Keratinocyte (primary cell): ENCODE data around the gene IL17C. TPM values are rescaled to one million over a fixed set of nuclear protein-coding genes. Genes with fewer than 3 reads are reported as not detected.

Experiments used
- DNase-seq: peaks from one replicate; pipeline ENCODE4 v3.0.0-alpha.2; 2011; ENCODE audit warnings: low read depth, missing footprints, low spot score
- FAIRE-seq: peaks from 2 replicates; lab custom pipeline; 2011; peaks lifted over from hg19 to GRCh38; lab: Jason Lieb, UNC
- H2AFZ ChIP-seq: 2 replicates; pipeline ENCODE4 v1.6.0; 2012; ENCODE audit warnings: low read length, control low read depth, inconsistent platforms; ENCODE audit not compliant: control insufficient read depth
- H3K27ac ChIP-seq: 2 replicates; pipeline ENCODE4 v1.5.1; 2011; ENCODE audit warnings: low read length; ENCODE audit not compliant: control insufficient read depth, insufficient read depth
- H3K27me3 ChIP-seq: 3 replicates; pipeline ENCODE4 v1.6.0; 2011; ENCODE audit warnings: low read length; ENCODE audit not compliant: control insufficient read depth, insufficient read depth; ENCODE audit errors: extremely low read depth
- H3K36me3 ChIP-seq, 2 experiments: 2 replicates in 1 of 2; 3 replicates in 1 of 2; pipeline ENCODE4 v1.5.1; 2011; ENCODE audit warnings: low read length in 2 of 2, mild to moderate bottlenecking in 1 of 2; ENCODE audit not compliant: control insufficient read depth in 2 of 2, insufficient read depth in 2 of 2; ENCODE audit errors: extremely low read depth in 1 of 2
- H3K4me1 ChIP-seq: 3 replicates; pipeline ENCODE4 v1.5.1; 2011; ENCODE audit warnings: low read length; ENCODE audit not compliant: control insufficient read depth, insufficient read depth; ENCODE audit errors: extremely low read depth
- H3K4me2 ChIP-seq: 3 replicates; pipeline ENCODE4 v1.6.0; 2011; ENCODE audit warnings: low read depth, low read length; ENCODE audit not compliant: control insufficient read depth, insufficient read depth; ENCODE audit errors: extremely low read depth
- H3K4me3 ChIP-seq, 3 experiments: fragments of 200-600 bp in 1 of 3; sonication (generic) in 1 of 3; 2 replicates in 2 of 3; 3 replicates in 1 of 3; pipeline ENCODE4 v1.5.1; 2011 to 2016; ENCODE audit warnings: low read length in 3 of 3, mild to moderate bottlenecking in 3 of 3, control low read depth in 2 of 3, inconsistent platforms in 1 of 3, low read depth in 1 of 3, mixed read lengths in 1 of 3, mixed run types in 1 of 3, moderate library complexity in 1 of 3; ENCODE audit not compliant: control insufficient read depth in 2 of 3, insufficient read depth in 2 of 3; ENCODE audit errors: extremely low read depth in 1 of 3
- H3K79me2 ChIP-seq: 2 replicates; pipeline ENCODE4 v1.6.0; 2012; ENCODE audit warnings: low read length; ENCODE audit not compliant: control insufficient read depth, insufficient read depth
- H3K9ac ChIP-seq: 3 replicates; pipeline ENCODE4 v1.6.0; 2011; ENCODE audit warnings: low read length; ENCODE audit not compliant: control insufficient read depth, insufficient read depth; ENCODE audit errors: extremely low read depth
- H3K9me1 ChIP-seq: 3 replicates; pipeline ENCODE4 v1.6.0; 2011; ENCODE audit warnings: low read length; ENCODE audit not compliant: control insufficient read depth, insufficient read depth; ENCODE audit errors: extremely low read depth
- H3K9me3 ChIP-seq: 2 replicates; pipeline ENCODE4 v1.5.1; 2012; ENCODE audit warnings: low read depth, low read length; ENCODE audit not compliant: control insufficient read depth
- H4K20me1 ChIP-seq: 3 replicates; pipeline ENCODE4 v1.6.0; 2011; ENCODE audit warnings: low read length; ENCODE audit not compliant: control insufficient read depth, insufficient read depth; ENCODE audit errors: extremely low read depth
- EZH2 ChIP-seq: IDR thresholded peaks from one replicate; pipeline ENCODE4 v1.6.1; 2012; ENCODE audit warnings: inconsistent platforms, mild to moderate bottlenecking, low read length, moderate library complexity
- dilution Hi-C: fragments of 300-500 bp; cut with MboI; formaldehyde crosslinking; loops from one replicate; pipeline ENCODE4 v1.7.0; 2020; ENCODE audit warnings: low sequenced_read_pairs; ENCODE audit not compliant: extremely low pct_ligation_motif_present
- polyA plus RNA-seq, 5 experiments: library from polyadenylated mRNA; depleted of rRNA in 3 of 5; stranded (reverse) in 3 of 5; stranded (forward) in 1 of 5; unstranded in 1 of 5; fragments of >200 nt; gene quantifications; 1 replicate in 1 of 5; 2 replicates in 3 of 5; 3 replicates in 1 of 5; pipeline versions ENCODE4 v1.2.1 to v1.2.3, GENCODE V29; 2011 to 2012; ENCODE audit warnings: missing spikeins in 2 of 5, low read depth in 1 of 5, low replicate concordance in 1 of 5
- TF ChIP-seq, protein P1 (sequence below), 3 experiments: IDR thresholded peaks in 1 of 3; conservative IDR thresholded peaks in 1 of 3; optimal IDR thresholded peaks in 1 of 3; 2 replicates in 2 of 3; 3 replicates in 1 of 3; pipeline versions ENCODE3 to v1.5.1; 2011; ENCODE audit warnings: low read length in 3 of 3, mild to moderate bottlenecking in 3 of 3, moderate library complexity in 2 of 3, control low read depth in 1 of 3, inconsistent platforms in 1 of 3; ENCODE audit not compliant: insufficient read depth in 2 of 3; ENCODE audit errors: extremely low read depth in 1 of 3

The IL17C gene
- polyA plus RNA-seq, 1 donor (not counting 4 experiments of a cell fraction or from before 2014, with no cell fraction given) = not detected

DNA sequence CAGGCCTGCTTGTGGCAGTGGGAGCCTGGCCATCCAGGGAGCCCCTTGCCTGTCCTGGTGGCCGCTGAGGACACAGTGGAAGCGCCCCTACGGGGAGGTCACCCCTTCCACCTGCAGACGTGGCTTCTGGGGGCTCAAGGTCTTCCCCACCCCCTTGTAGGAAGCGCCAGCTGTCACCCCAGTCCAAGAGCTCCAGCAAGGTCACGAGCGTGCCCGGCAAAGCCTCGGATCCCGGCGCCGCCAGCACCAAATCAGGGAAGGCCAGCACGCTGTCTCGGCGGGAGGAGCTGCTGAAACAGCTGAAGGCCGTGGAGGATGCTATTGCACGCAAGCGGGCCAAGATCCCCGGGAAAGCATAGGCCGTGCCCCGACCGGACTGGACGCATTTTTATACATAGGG, 7.4 kb upstream of the IL17C start:
- dilution Hi-C loops = no loop called here
- no peak overlapping the region for H3K4me3 ChIP-seq
- FAIRE-seq (no peak), DNase-seq (no peak)
- H3K27me3 ChIP-seq = peaks cover 11% of the 10 kb centered on the region
- no peak overlapping the region for H2AFZ ChIP-seq
- H3K4me2 ChIP-seq = no peak overlapping the region
- TF ChIP-seq EZH2 = no peak
- TF ChIP-seq, protein P1, sequence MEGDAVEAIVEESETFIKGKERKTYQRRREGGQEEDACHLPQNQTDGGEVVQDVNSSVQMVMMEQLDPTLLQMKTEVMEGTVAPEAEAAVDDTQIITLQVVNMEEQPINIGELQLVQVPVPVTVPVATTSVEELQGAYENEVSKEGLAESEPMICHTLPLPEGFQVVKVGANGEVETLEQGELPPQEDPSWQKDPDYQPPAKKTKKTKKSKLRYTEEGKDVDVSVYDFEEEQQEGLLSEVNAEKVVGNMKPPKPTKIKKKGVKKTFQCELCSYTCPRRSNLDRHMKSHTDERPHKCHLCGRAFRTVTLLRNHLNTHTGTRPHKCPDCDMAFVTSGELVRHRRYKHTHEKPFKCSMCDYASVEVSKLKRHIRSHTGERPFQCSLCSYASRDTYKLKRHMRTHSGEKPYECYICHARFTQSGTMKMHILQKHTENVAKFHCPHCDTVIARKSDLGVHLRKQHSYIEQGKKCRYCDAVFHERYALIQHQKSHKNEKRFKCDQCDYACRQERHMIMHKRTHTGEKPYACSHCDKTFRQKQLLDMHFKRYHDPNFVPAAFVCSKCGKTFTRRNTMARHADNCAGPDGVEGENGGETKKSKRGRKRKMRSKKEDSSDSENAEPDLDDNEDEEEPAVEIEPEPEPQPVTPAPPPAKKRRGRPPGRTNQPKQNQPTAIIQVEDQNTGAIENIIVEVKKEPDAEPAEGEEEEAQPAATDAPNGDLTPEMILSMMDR (optimal IDR thresholded peaks at IDR 0.05 in 1 of 3, IDR thresholded peaks at IDR 0.05 in 1 of 3, conservative IDR thresholded peaks at IDR 0.05 in 1 of 3; ENCODE audit: extremely low read depth in 1 of 3, insufficient read depth in 2 of 3, low read length in 3 of 3) = no peak
- H3K36me3 ChIP-seq = peaks cover 16 to 28% of the 10 kb centered on the region in 2 experiments
- no peak overlapping the region for H3K27ac ChIP-seq
- no peaks in the 10 kb centered on the region for H3K79me2 ChIP-seq
- H3K4me1 ChIP-seq = peaks cover 11% of the 10 kb centered on the region
- no peak overlapping the region for H3K9ac ChIP-seq
- H4K20me1 ChIP-seq = no peaks in the 10 kb centered on the region
- no peaks in the 10 kb centered on the region for H3K9me3 ChIP-seq
- no peaks in the 10 kb centered on the region for H3K9me1 ChIP-seq

DNA sequence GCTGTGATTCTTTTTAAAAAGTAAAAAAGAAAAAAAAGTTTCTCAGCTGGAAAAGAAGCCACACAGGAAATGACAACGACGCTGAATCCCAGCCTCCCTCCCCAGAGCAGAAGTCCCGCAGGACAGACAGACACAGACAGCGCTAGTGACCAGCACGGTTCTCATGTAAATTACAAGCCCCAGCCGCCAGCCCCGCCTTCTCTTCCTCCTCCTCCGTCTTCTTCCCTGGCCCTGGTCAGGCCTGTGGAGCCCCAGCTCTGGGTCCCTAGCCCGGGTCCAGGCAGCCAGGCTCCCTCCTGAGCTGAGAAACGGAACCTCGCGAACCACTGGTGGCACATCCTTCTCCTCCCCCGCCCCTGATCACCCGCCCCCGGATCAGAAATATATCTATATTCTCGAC, 7.0 kb upstream of the IL17C start:
- Histone ChIP-seq H3K27ac (no peak overlapping the region), H3K4me3 (no peak overlapping the region), H3K9me3 (no peaks in the 10 kb centered on the region), H2AFZ (no peak overlapping the region), H3K27me3 (peaks cover 15% of the 10 kb centered on the region), H4K20me1 (no peaks in the 10 kb centered on the region), H3K4me1 (peaks cover 11% of the 10 kb centered on the region), H3K79me2 (no peaks in the 10 kb centered on the region), H3K4me2 (no peak overlapping the region), H3K36me3 (peaks cover 16 to 28% of the 10 kb centered on the region in 2 experiments), H3K9me1 (no peaks in the 10 kb centered on the region), H3K9ac (no peak overlapping the region)
- dilution Hi-C loops = no loop called here
- TF ChIP-seq, protein P1 (optimal IDR thresholded peaks at IDR 0.05 in 1 of 3, IDR thresholded peaks at IDR 0.05 in 1 of 3, conservative IDR thresholded peaks at IDR 0.05 in 1 of 3; ENCODE audit: extremely low read depth in 1 of 3, insufficient read depth in 2 of 3, low read length in 3 of 3) = no peak
- TF ChIP-seq EZH2 = no peak
- DNase-seq (no peak), FAIRE-seq (no peak)
